NB4 (cell line): ENCODE results near the gene DLG1.

ENCODE experiments used
- CTCF ChIP-seq: IDR thresholded peaks from one replicate; pipeline ENCODE4 v1.5.1; 2012; ENCODE audit warnings: low read depth, low read length
- MAX ChIP-seq: IDR thresholded peaks from 2 replicates; pipeline ENCODE4 v1.6.1; 2011; ENCODE audit warnings: low read depth, low read length
- MYC ChIP-seq: IDR thresholded peaks from 2 replicates; pipeline ENCODE4 v1.6.1; 2011; ENCODE audit warnings: low read depth, low read length
- POLR2A ChIP-seq: IDR thresholded peaks from 2 replicates; pipeline ENCODE4 v1.6.1; 2011; ENCODE audit warnings: mild to moderate bottlenecking; ENCODE audit not compliant: insufficient read length; ENCODE audit errors: extremely low read depth

- TF ChIP-seq CTCF (no peak), POLR2A (no peak), MYC (no peak), MAX (no peak)
These were observed 273.3 kb downstream of the DLG1 start for GRCh38 chr3:197024881-197025735.
